Muscle layer of colon (tissue), 2 donors: Measurements from ENCODE around the gene PPFIA3.

Experiments
- H3K27ac ChIP-seq: one replicate; pipeline ENCODE4 v1.7.0; 2013; ENCODE audit warnings: low read depth, mild to moderate bottlenecking, low read length, moderate library complexity
- H3K27me3 ChIP-seq, 2 donors: one replicate each; pipeline ENCODE4 v1.7.0; 2013; ENCODE audit warnings: low read length in 2 of 2, mild to moderate bottlenecking in 2 of 2; ENCODE audit not compliant: insufficient read depth in 2 of 2, control insufficient read depth in 1 of 2
- H3K36me3 ChIP-seq: one replicate; pipeline ENCODE4 v1.7.0; 2013; ENCODE audit warnings: mild to moderate bottlenecking, low read length; ENCODE audit not compliant: insufficient read depth
- H3K4me1 ChIP-seq: one replicate; pipeline ENCODE4 v1.7.0; 2013; ENCODE audit warnings: mild to moderate bottlenecking, low read length; ENCODE audit not compliant: insufficient read depth
- H3K4me3 ChIP-seq, 2 donors: one replicate each; pipeline ENCODE4 v1.7.0; 2013; ENCODE audit warnings: low read length in 2 of 2, low read depth in 1 of 2, mild to moderate bottlenecking in 1 of 2, moderate library complexity in 1 of 2
- H3K9ac ChIP-seq: one replicate; pipeline ENCODE4 v1.7.0; 2013; ENCODE audit warnings: low read length
- H3K9me3 ChIP-seq: one replicate; pipeline ENCODE4 v1.7.0; 2013; ENCODE audit warnings: mild to moderate bottlenecking, low read length
- donor health status: abdominal sarcoma.
- donor health status: Adenocarcinoma of cecum.

PPFIA3 gene

GRCh38 chr19:49106648-49107135 is 12.7 kb upstream of the PPFIA3 start:
- Histone ChIP-seq H3K27me3 (no peaks in the 10 kb centered on the region), H3K36me3 (peaks cover 47% of the 10 kb centered on the region), H3K4me3 (no peak overlapping the region), H3K9ac (no peak overlapping the region), H3K9me3 (no peaks in the 10 kb centered on the region), H3K4me1 (no peaks in the 10 kb centered on the region), H3K27ac (no peak overlapping the region)

GRCh38 chr19:49107625-49108459 is 11.5 kb upstream of the PPFIA3 start:
- no peak overlapping the region for H3K9ac ChIP-seq
- H3K4me1 ChIP-seq = no peaks in the 10 kb centered on the region
- H3K36me3 ChIP-seq = peaks cover 38% of the 10 kb centered on the region
- H3K27ac ChIP-seq = no peak overlapping the region
- no peak overlapping the region for H3K4me3 ChIP-seq
- no peaks in the 10 kb centered on the region for H3K9me3 ChIP-seq
- H3K27me3 ChIP-seq = no peaks in the 10 kb centered on the region

GRCh38 chr19:49109051-49109450 is 10.3 kb upstream of the PPFIA3 start:
- H3K4me3 ChIP-seq = no peak overlapping the region
- H3K27ac ChIP-seq = no peak overlapping the region
- no peak overlapping the region for H3K9ac ChIP-seq
- peaks cover 4% of the 10 kb centered on the region for H3K4me1 ChIP-seq
- no peaks in the 10 kb centered on the region for H3K27me3 ChIP-seq
- H3K9me3 ChIP-seq = no peaks in the 10 kb centered on the region
- H3K36me3 ChIP-seq = peaks cover 29% of the 10 kb centered on the region

GRCh38 chr19:49109569-49110233 is 9.6 kb upstream of the PPFIA3 start:
- Histone ChIP-seq H3K36me3 (peaks cover 23% of the 10 kb centered on the region), H3K9me3 (no peaks in the 10 kb centered on the region), H3K4me1 (peaks cover 4% of the 10 kb centered on the region), H3K4me3 (no peak overlapping the region), H3K27ac (no peak overlapping the region), H3K9ac (no peak overlapping the region), H3K27me3 (no peaks in the 10 kb centered on the region)

GRCh38 chr19:49110567-49110966 is 8.8 kb upstream of the PPFIA3 start:
- Histone ChIP-seq H3K4me3 (no peak overlapping the region), H3K4me1 (peaks cover 4% of the 10 kb centered on the region), H3K9me3 (no peaks in the 10 kb centered on the region), H3K9ac (no peak overlapping the region), H3K36me3 (peaks cover 16% of the 10 kb centered on the region), H3K27me3 (no peaks in the 10 kb centered on the region), H3K27ac (no peak overlapping the region)

- Histone ChIP-seq H3K9ac (no peak overlapping the region), H3K36me3 (peaks cover 7% of the 10 kb centered on the region), H3K4me1 (peaks cover 4% of the 10 kb centered on the region), H3K9me3 (no peaks in the 10 kb centered on the region), H3K27ac (no peak overlapping the region), H3K4me3 (no peak overlapping the region), H3K27me3 (no peaks in the 10 kb centered on the region)
These were observed 7.9 kb upstream of the PPFIA3 start for GRCh38 chr19:49111218-49111998.

GRCh38 chr19:49113762-49114629 is 5.3 kb upstream of the PPFIA3 start, which contains the start of gene LIN7B:
LIN7B (plus strand) TSS chr19:49114370; CDS start chr19:49114405, 35 bp downstream.
- Histone ChIP-seq H3K9ac (no peak within 1 kb of the TSS), H3K36me3 (no peaks in the 10 kb centered on the region), H3K4me3 (peak within 1 kb of the TSS; percentile 36 to 87), H3K4me1 (peaks cover 11% of the 10 kb centered on the region), H3K27ac (peak within 1 kb of the TSS; percentile 91), H3K9me3 (no peaks in the 10 kb centered on the region), H3K27me3 (no peaks in the 10 kb centered on the region)

- Histone ChIP-seq H3K27me3 (no peaks in the 10 kb centered on the region), H3K4me3 (peak overlapping the region; percentile 36 to 87), H3K4me1 (peaks cover 11% of the 10 kb centered on the region), H3K36me3 (no peaks in the 10 kb centered on the region), H3K9me3 (no peaks in the 10 kb centered on the region), H3K9ac (no peak overlapping the region), H3K27ac (peak overlapping the region; percentile 91)
These were observed 4.5 kb upstream of the PPFIA3 start for GRCh38 chr19:49114630-49115363.

GRCh38 chr19:49116544-49116943 is 2.8 kb upstream of the PPFIA3 start:
- Histone ChIP-seq H3K4me3 (no peak overlapping the region), H3K4me1 (peaks cover 11% of the 10 kb centered on the region), H3K36me3 (no peaks in the 10 kb centered on the region), H3K27ac (no peak overlapping the region), H3K27me3 (peaks cover 0 to 7% of the 10 kb centered on the region in 2 donors), H3K9ac (no peak overlapping the region), H3K9me3 (no peaks in the 10 kb centered on the region)
